Epithelial cell of esophagus (primary cell): Measurements from ENCODE around the gene CD200.

Experiments
- DNase-seq: peaks from one replicate; pipeline ENCODE4 v3.0.0; 2010; ENCODE audit warnings: low read depth
- H3K4me3 ChIP-seq: 2 replicates; pipeline ENCODE4 v1.5.1; 2011; ENCODE audit warnings: mild to moderate bottlenecking, low read length, control low read depth
- CTCF ChIP-seq: IDR thresholded peaks from 2 replicates; pipeline ENCODE4 v1.5.1; 2011; ENCODE audit warnings: low read depth, mild to moderate bottlenecking, low read length, control low read depth, inconsistent platforms; ENCODE audit not compliant: insufficient read depth; ENCODE audit errors: missing control alignments

The CD200 gene

GRCh38 chr3:112411425-112411824 lies 78.5 kb downstream of the CD200 start:
- H3K4me3 ChIP-seq: no peak overlapping the region

More at GRCh38 chr3:112411425-112411824, 78.5 kb downstream of the CD200 start:
- no peak for TF ChIP-seq CTCF
- no peak for DNase-seq
